ENCODE results near the gene CHADL.

The CHADL gene

GRCh38 chr22:41247703-41248102 is 7.0 kb upstream of the CHADL start:
- DNase-seq (ENCODE audit: extremely low read depth, low read depth), result no peak
- TF ChIP-seq, protein P1, sequence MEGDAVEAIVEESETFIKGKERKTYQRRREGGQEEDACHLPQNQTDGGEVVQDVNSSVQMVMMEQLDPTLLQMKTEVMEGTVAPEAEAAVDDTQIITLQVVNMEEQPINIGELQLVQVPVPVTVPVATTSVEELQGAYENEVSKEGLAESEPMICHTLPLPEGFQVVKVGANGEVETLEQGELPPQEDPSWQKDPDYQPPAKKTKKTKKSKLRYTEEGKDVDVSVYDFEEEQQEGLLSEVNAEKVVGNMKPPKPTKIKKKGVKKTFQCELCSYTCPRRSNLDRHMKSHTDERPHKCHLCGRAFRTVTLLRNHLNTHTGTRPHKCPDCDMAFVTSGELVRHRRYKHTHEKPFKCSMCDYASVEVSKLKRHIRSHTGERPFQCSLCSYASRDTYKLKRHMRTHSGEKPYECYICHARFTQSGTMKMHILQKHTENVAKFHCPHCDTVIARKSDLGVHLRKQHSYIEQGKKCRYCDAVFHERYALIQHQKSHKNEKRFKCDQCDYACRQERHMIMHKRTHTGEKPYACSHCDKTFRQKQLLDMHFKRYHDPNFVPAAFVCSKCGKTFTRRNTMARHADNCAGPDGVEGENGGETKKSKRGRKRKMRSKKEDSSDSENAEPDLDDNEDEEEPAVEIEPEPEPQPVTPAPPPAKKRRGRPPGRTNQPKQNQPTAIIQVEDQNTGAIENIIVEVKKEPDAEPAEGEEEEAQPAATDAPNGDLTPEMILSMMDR (IDR thresholded peaks at IDR 0.05; ENCODE audit: low read depth, low read length), result no peak

DNA sequence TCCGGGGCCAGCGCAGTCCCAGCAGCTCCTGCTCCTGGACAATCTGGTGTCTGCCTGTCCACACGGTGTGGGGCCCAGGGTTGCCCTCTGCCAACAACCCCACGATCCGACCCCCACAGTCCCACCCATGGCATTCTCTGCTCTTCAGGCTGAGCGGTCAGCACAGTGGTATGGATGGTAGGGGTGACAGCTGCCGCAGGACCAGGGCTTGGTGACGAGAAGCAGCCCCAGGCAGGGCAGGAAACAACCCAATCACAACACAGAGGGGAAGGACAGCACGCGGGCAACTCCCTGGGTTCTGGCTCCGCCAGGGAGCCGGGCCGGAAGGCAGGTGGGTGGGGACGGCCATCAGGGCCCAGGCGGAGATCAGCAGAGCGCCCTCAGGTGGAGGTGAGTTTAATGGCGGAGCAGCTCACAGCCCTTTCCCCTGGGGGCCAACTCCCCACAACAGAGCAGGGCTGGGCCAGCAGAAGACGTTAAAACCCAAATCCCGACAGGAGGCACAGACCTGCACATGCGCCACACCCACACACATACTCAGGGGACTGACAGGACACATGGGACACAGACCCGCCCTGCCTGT is 5.3 kb upstream of the CHADL start:
- DNase-seq (ENCODE audit: extremely low read depth, low read depth), result no peak
- TF ChIP-seq, protein P1 (IDR thresholded peaks at IDR 0.05; ENCODE audit: low read depth, low read length), result no peak

DNA sequence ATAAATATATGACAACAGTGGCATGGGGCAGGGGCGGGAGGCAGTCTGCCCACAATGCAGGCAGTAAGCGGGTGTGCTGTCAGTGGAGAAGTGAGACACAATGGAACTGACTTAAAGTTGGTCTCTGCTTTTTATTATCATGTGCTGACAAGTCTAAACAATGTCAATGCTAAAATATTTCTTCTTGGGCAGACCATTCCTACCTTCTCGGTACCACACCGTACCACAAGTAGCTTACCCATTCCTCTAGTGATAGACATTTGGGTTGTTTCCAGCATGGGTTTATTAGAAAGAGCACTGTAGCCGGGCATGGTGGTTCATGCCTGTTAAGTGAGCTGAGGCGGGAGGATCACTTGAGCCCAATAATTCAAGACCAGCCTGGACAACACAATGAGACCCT is 2.6 kb upstream of the CHADL start:
- DNase-seq (ENCODE audit: extremely low read depth, low read depth), result no peak
- TF ChIP-seq, protein P1 (IDR thresholded peaks at IDR 0.05; ENCODE audit: low read depth, low read length), result no peak

- no peak for DNase-seq (ENCODE audit: extremely low read depth, low read depth)
- TF ChIP-seq, protein P1 (IDR thresholded peaks at IDR 0.05; ENCODE audit: low read depth, low read length), result no peak
Observed at GRCh38 chr22:41242396-41243117, 1.8 kb upstream of the CHADL start.

GRCh38 chr22:41241133-41241676 is 474 bp upstream of the CHADL start:
- TF ChIP-seq, protein P1 (IDR thresholded peaks at IDR 0.05; ENCODE audit: low read depth, low read length), result no peak
- no peak for DNase-seq (ENCODE audit: extremely low read depth, low read depth)

- TF ChIP-seq, protein P1 (IDR thresholded peaks at IDR 0.05; ENCODE audit: low read depth, low read length), result no peak
- no peak for DNase-seq (ENCODE audit: extremely low read depth, low read depth)
Observed at GRCh38 chr22:41239443-41240128, 1.1 kb downstream of the CHADL start.
